ENCODE data around the gene TAAR9. TPM values are rescaled to one million over a fixed set of nuclear protein-coding genes. Genes with fewer than 3 reads are reported as not detected.
A peak's percentile ranks its signal among the peaks of the same experiment; 100 is the strongest.

Gene TAAR9
- total RNA-seq = not detected

GRCh38 chr6:132537977-132538376, at the start of gene TAAR9:
Gene TAAR9, plus strand, starts transcription at chr6:132538277. Its CDS starts 13 bp downstream, at chr6:132538290.
- Histone ChIP-seq H3K4me3 (no peak within 1 kb of the TSS), H3K9me3 (no peaks in the 10 kb centered on the region), H3K27me3 (no peaks in the 10 kb centered on the region), H3K36me3 (no peaks in the 10 kb centered on the region), H3K27ac (no peak within 1 kb of the TSS), H3K4me1 (no peaks in the 10 kb centered on the region)
- no peak for DNase-seq (ENCODE audit: low spot score in 2 of 2)
- intact Hi-C loops (cut with DNase I) = no loop called here
- TF ChIP-seq CTCF (IDR thresholded peaks at IDR 0.05) = no peak

GRCh38 chr6:132489376-132489775, 48.7 kb upstream of the TAAR9 start:
- no peaks in the 10 kb centered on the region for H3K9me3 ChIP-seq
- no peak for DNase-seq (ENCODE audit: low spot score in 2 of 2)
- H3K27ac ChIP-seq = peak overlapping the region; percentile 70 to 77
- H3K4me3 ChIP-seq = no peak overlapping the region
- no peaks in the 10 kb centered on the region for H3K36me3 ChIP-seq
- TF ChIP-seq CTCF (IDR thresholded peaks at IDR 0.05) = no peak
- intact Hi-C loops (cut with DNase I) = no loop called here
- peaks cover 8 to 28% of the 10 kb centered on the region in 2 donors for H3K4me1 ChIP-seq
- no peaks in the 10 kb centered on the region for H3K27me3 ChIP-seq

- Histone ChIP-seq H3K4me3 (peak overlapping the region in 1 of 2 donors; percentile 43), H3K4me1 (peaks cover 8 to 28% of the 10 kb centered on the region in 2 donors), H3K27ac (peak overlapping the region; percentile 70 to 77), H3K9me3 (no peaks in the 10 kb centered on the region), H3K36me3 (no peaks in the 10 kb centered on the region), H3K27me3 (no peaks in the 10 kb centered on the region)
- intact Hi-C loops (cut with DNase I) = loop anchor here (2.0 to 10.0 kb wide), 2 partner anchors 23 to 865 kb away; partner anchors contain the start of genes MED23 and STX7
- DNase-seq (ENCODE audit: low spot score in 2 of 2) = peak in 1 of 2 donors; percentile 74
- no peak for TF ChIP-seq CTCF (IDR thresholded peaks at IDR 0.05)
These were observed 48.1 kb upstream of the TAAR9 start for GRCh38 chr6:132490024-132490423.

GRCh38 chr6:132490478-132491204, 47.4 kb upstream of the TAAR9 start:
- intact Hi-C loops (cut with DNase I) = loop anchor here (2.0 to 10.0 kb wide), 2 partner anchors 22 to 866 kb away; partner anchors contain the start of genes MED23 and STX7
- Histone ChIP-seq H3K4me3 (peak overlapping the region in 1 of 2 donors; percentile 43), H3K4me1 (peaks cover 8 to 30% of the 10 kb centered on the region in 2 donors), H3K27me3 (no peaks in the 10 kb centered on the region), H3K36me3 (no peaks in the 10 kb centered on the region), H3K27ac (peak overlapping the region; percentile 70 to 77), H3K9me3 (no peaks in the 10 kb centered on the region)
- no peak for TF ChIP-seq CTCF (IDR thresholded peaks at IDR 0.05)
- no peak for DNase-seq (ENCODE audit: low spot score in 2 of 2)

- H3K4me3 ChIP-seq = no peak overlapping the region
- H3K27me3 ChIP-seq = no peaks in the 10 kb centered on the region
- peaks cover 8 to 34% of the 10 kb centered on the region in 2 donors for H3K4me1 ChIP-seq
- no peak for TF ChIP-seq CTCF (IDR thresholded peaks at IDR 0.05)
- H3K9me3 ChIP-seq = no peaks in the 10 kb centered on the region
- intact Hi-C loops (cut with DNase I) = loop anchor here (2.0 to 10.0 kb wide), 2 partner anchors 21 to 867 kb away; partner anchors contain the start of genes MED23 and STX7
- peak in 1 of 2 donors; percentile 70 for DNase-seq (ENCODE audit: low spot score in 2 of 2)
- peak overlapping the region; percentile 70 to 77 for H3K27ac ChIP-seq
- no peaks in the 10 kb centered on the region for H3K36me3 ChIP-seq
These were observed 46.8 kb upstream of the TAAR9 start for GRCh38 chr6:132491303-132491702.
